HG02642 (cell line): Measurements from ENCODE around the gene SNX20.

Source experiments
- ATAC-seq: cut with Tn5 transposase; IDR thresholded peaks from one replicate; pipeline ENCODE4 v1.9.1; 2021; ENCODE audit warnings: mild to moderate bottlenecking; ENCODE audit not compliant: unreplicated experiment, poor library complexity

SNX20 gene

DNA sequence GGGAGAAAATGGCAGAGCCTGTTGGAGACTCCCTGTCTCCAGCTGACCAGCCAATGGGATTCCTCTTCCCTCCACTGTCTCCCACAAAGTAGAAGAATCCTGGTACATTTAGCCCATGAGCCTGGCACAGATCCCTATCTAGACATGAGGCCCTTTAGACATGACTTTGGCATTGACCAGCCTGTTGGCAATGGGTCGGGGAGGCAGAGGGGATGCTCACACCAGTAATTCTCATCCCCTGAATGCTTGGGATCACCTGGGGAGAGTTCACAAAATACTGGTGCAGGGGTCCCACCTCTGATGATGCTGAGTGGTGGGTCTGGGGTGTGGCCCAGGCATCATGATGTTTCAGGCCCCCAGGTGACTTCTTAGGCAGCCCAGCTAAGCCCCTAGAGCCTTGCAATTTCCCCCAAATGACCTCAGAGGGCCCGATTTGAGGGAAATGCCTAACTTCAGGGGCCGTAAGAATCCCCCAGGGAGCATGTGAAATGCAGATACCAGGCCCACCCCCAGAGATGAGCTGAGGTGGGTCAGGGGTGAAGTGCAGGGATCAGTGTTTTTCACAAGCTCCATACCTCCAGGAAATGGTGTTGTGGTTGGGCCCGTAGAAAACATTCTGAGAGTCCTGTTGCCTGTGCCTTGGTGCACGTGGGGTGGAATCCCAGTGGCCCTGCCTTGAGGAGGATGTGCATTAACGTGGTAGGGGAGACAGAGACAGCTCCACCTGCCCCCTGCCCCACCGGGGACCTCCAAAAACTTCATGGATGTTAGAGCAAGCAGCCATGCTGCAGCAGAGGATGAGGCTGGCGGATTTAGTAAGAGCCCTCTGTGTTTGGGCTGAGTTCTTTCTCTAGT, 42.1 kb downstream of the SNX20 start:
- ATAC-seq: no peak

DNA sequence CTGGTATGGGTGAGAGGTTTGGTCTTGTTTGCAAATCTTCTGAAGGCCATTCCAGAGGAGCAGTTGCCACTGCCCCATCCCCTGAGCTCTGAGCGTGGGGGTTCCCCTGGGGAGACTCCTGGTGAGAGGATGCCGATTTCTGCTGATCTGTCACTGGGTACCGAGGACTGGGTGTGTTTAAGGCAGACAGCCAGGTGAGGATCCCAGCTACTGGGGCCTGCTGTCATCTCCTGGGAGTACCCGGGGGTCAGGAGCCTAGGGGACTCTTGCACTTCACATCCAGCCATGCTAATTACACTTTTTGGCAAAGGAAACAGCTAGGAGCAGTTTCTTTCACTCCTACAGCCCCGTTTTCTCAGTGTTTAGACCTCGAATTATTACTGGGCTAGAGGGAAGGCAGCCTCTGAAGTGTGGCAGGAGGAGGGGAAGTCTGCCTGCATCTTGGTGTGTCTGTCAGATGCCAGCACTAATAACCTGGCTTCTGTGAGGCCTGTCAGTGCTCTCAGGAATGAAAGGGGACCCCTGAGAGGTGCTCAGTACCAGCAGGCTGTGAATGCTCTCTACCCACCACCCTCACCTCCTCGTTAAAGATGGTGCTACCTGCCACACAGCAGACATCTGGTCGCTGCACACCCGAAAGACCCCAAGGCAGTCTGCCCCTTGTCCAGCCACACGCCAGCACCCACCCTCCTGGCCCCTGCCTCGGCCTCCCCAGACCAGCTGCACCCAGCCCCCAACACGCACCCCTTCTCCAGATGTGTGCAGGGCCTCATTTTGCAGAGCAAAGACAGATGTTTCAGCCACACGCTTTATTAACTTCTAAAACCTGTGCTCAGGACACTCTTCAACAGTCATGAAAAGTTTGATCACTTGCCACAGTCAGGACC, 43.2 kb downstream of the SNX20 start:
- no peak for ATAC-seq

DNA sequence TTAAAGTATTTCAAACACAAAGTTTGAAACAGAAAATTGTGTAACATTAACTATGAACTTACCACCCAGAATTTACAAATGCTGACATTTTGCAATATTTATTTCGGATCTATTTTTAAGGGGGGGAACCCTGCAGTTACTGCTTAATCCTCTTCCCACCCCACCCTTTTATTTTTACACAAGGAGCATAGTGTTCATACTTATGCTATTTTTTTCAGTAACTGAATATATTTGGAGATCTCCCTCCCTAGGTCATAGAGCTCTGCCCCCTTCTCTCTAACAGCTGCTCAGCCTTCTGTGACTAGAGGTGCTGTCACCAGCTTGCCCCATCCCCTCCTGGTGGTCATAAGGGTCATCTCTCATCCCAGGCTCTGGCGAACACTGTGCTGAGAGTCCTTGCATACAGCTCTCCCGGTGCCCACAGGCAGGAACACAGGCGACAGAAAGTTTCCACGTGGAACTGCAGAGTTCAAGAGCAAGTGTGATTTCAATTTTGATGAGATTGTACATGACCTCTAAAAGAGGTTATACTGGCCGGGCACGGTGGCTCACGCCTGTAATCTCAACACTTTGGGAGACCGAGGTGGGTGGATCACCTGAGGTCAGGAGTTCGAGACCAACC, 44.2 kb downstream of the SNX20 start:
- ATAC-seq: no peak

- no peak for ATAC-seq
These were observed 45.4 kb downstream of the SNX20 start for GRCh38 chr16:50635505-50636392.

GRCh38 chr16:50634947-50635346, 46.2 kb downstream of the SNX20 start:
- ATAC-seq: no peak

- ATAC-seq: no peak
These were observed 47.0 kb downstream of the SNX20 start for GRCh38 chr16:50634090-50634489.

GRCh38 chr16:50632927-50633800, 47.9 kb downstream of the SNX20 start:
- no peak for ATAC-seq

DNA sequence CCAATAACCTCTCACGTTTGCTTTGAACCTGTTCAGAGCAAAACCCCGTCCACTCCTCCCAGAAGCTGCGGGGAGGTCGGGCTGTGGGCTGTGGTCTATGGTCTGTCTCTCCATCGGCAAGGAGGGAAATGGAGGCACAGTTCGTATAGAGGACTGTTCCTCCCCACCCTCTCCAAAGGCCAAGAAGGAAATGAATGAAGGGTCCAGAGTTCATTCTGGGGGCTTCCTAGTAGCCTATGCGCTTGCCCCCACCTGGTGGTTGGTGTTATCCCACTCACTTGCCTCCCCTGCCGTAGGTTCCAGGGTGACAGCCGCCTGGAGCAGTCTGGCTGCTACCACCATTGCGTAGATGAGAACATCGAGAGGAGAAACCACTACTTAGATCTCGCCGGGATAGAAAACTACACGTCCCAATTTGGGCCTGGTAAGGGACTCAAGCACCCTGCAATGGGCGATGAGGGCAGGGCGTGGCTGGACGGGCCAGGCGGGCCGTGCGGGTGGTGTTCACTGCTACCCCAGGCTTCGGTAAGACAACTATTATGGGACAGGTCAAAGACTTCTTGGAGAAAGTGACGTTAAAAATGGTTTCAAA, 49.0 kb downstream of the SNX20 start:
- no peak for ATAC-seq

- no peak for ATAC-seq
These were observed 49.7 kb downstream of the SNX20 start for GRCh38 chr16:50631249-50631984.

GRCh38 chr16:50630394-50631020, 50.6 kb downstream of the SNX20 start:
- ATAC-seq: no peak

- ATAC-seq: no peak
These were observed 51.8 kb downstream of the SNX20 start for GRCh38 chr16:50629334-50629733.

DNA sequence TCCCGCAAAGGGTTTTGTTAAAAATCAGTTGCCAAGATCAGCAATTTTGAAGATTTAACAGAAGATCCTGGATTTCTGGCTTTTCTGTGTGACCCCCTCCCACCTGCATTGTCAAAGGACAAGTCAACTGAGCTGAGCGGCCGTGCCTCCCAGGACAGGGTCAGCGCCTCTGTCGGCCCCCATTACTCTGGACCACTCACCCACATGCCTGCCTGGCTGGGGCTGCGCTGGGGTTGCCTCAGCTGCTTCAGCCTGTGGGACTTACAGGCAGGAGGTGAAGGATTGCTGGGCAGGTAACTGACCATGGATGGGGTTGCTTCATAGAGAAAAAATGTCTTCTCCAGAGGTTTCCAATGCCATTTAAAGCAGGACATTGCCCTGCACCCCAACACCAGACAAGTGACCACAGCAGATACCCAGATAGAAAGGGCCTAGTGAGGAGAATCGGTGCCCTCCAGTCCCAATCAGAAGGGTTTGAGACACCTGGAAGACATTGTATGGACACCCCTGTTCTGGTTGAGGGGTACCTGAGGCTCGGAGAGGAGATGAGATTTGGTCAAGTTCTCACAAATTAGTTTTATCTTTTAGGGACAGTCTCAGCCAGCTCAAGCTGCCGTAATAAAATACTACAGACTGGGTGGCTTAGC, 52.8 kb downstream of the SNX20 start:
- ATAC-seq: no peak

- peak; percentile 45 for ATAC-seq
These were observed 53.7 kb downstream of the SNX20 start for GRCh38 chr16:50627419-50627818.

GRCh38 chr16:50626868-50627267, 54.2 kb downstream of the SNX20 start:
- ATAC-seq: no peak

GRCh38 chr16:50625374-50625773, 55.7 kb downstream of the SNX20 start:
- ATAC-seq: no peak

DNA sequence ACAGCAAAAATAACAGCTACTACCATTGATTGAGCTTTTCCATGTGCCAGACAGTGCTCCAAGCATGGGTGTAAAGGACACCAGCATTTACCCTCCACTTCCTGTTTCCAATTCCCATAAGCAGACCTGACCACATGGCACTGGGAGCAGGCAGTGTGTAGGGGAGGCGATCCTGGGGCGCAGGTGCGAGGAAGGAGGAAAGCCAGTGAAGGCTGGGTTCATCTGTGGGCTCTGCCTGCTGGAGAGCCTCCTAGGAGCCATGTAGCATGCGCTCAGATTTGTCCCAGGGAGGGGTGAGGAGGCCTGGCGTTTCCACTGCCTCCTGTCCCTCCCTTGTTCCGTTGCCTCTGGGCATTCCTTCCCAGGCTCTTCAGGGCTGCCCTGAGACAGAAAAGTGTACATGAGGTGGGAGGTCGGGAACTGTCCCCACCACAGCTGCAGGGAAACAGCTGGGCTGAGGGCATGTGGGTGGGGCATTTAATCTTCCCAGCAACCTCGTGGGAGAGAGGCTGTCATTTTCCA, 56.6 kb downstream of the SNX20 start:
- no peak for ATAC-seq
